ENCODE results near the gene NAXE.

NAXE gene

DNA sequence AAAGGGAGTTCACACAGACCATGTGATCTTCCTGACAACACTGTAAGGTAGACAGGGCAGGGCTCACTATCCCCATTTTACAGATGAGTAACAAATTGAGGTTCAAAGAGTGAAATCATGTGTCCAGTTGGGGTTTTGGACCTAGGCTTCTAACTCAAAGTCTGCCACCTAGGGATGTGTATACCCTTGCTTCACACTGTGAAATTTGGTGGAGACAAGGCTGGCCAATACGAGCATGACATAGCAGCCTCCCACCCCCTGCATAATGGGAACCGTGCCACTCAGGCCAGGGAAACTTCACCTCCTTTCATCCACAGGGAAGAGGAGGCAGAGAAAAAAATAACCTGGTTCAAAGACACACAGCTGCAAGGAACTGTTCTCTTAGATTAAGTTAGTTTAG, 26.1 kb upstream of the NAXE start:
- Histone ChIP-seq H3K27ac (ENCODE audit: low read depth in 2 of 2, low read length in 2 of 2) (no peak overlapping the region), H3K36me3 (ENCODE audit: control insufficient read depth in 2 of 2, insufficient read depth in 2 of 2, low read length in 2 of 2) (peaks cover 0 to 3% of the 10 kb centered on the region in 2 donors), H3K4me1 (ENCODE audit: control insufficient read depth in 2 of 2, insufficient read depth in 2 of 2, low read length in 2 of 2) (no peaks in the 10 kb centered on the region), H3K9me3 (ENCODE audit: control insufficient read depth in 2 of 2, low read length in 2 of 2) (no peaks in the 10 kb centered on the region), H3K27me3 (ENCODE audit: control insufficient read depth in 2 of 2, insufficient read depth in 2 of 2, low read length in 2 of 2) (no peaks in the 10 kb centered on the region), H3K4me3 (ENCODE audit: low read length in 2 of 2) (no peak overlapping the region), H3K9ac (ENCODE audit: low read depth in 1 of 2, low read length in 2 of 2) (no peak overlapping the region)

DNA sequence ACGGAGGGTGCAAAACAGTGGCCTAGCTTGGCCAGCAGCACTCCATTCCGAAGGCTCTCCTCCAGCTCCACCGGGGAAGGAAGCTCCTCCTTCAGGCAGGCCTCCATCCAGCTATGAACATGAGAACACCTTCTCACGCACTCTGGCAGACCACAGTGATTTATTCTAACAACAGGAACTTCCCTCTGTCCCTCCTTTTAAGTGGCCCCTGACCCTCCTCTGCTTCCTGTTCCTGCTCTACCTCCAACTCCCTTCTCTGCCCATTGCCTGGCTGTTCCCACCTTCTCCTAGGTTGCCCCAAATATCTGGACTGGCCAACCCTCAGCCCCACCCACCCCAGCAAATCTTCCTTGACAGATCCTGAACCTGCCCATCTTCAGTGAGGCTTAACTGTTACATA, 25.1 kb upstream of the NAXE start:
- Histone ChIP-seq H3K9me3 (ENCODE audit: control insufficient read depth in 2 of 2, low read length in 2 of 2) (no peaks in the 10 kb centered on the region), H3K27ac (ENCODE audit: low read depth in 2 of 2, low read length in 2 of 2) (no peak overlapping the region), H3K4me1 (ENCODE audit: control insufficient read depth in 2 of 2, insufficient read depth in 2 of 2, low read length in 2 of 2) (peaks cover 0 to 3% of the 10 kb centered on the region in 2 donors), H3K9ac (ENCODE audit: low read depth in 1 of 2, low read length in 2 of 2) (no peak overlapping the region), H3K4me3 (ENCODE audit: low read length in 2 of 2) (no peak overlapping the region), H3K27me3 (ENCODE audit: control insufficient read depth in 2 of 2, insufficient read depth in 2 of 2, low read length in 2 of 2) (no peaks in the 10 kb centered on the region), H3K36me3 (ENCODE audit: control insufficient read depth in 2 of 2, insufficient read depth in 2 of 2, low read length in 2 of 2) (peaks cover 0 to 3% of the 10 kb centered on the region in 2 donors)

DNA sequence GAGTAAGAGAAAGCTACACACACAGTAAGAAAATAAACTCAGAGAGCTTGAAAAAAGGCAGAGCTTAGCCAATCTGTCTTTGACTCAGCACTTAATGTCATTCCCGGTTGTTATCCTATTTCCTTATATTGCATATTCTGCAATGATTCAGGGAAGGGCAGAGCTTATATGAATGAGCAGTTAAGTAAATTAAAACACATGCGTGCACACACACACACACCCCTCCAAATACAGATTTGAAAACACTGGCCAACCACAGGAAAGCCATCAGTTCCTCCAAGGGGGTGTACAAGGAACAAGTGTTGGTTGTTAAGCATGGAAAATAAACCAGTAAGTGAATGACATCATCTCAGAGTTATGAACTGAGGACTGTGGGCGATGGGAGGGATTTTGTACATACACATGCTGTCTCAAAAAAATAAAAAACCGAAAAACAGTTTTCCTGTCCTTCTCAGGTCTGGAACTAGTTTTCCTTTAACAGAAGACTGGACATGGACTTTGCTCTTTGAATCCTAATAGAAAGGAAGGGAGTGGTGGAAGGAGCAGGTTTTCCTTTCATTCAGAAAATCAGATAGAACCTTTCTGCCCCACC, 20.2 kb upstream of the NAXE start:
- Histone ChIP-seq H3K36me3 (ENCODE audit: control insufficient read depth in 2 of 2, insufficient read depth in 2 of 2, low read length in 2 of 2) (no peaks in the 10 kb centered on the region), H3K9ac (ENCODE audit: low read depth in 1 of 2, low read length in 2 of 2) (peak overlapping the region; percentile 65 to 66), H3K9me3 (ENCODE audit: control insufficient read depth in 2 of 2, low read length in 2 of 2) (no peaks in the 10 kb centered on the region), H3K4me1 (ENCODE audit: control insufficient read depth in 2 of 2, insufficient read depth in 2 of 2, low read length in 2 of 2) (peaks cover 7 to 15% of the 10 kb centered on the region in 2 donors), H3K27ac (ENCODE audit: low read depth in 2 of 2, low read length in 2 of 2) (peak overlapping the region; percentile 86 to 95), H3K27me3 (ENCODE audit: control insufficient read depth in 2 of 2, insufficient read depth in 2 of 2, low read length in 2 of 2) (no peaks in the 10 kb centered on the region), H3K4me3 (ENCODE audit: low read length in 2 of 2) (peak overlapping the region; percentile 61 to 76)

DNA sequence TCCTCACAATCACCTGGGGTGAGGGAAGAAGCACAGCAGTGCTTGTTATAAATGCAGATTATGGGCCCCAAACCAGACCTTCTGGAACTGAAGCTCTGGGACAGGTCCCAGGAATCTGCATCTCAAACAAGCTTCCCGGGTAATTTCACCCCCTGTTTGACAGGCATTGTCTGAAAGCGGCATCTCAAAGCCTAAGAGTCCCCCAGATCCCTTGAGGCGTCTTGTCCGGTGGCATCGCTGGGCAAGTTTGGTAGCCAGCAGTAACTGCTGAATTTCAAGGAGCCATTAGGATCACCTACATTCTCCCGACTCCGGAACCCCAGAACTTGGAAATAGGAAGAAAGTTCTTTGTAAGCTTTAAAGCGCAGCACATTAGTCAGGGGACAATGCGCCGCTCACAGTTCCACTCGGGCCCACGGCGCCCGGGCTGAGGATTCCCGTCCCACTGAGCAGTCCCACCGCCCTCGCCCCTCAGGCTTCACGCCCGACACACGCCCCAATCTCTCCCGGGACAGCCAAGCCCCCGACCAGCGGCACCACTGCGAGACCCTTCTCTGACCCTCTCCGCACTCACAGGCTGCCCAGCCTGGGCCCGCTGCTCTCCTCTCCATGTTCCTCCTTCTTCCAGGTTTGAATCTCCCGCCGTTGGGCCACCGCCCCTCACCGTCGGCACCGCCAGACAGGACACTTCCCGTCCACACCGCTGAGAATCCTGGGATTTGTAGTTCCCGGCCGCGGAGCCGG, 19.5 kb upstream of the NAXE start, which contains the start of gene IQGAP3:
IQGAP3 (minus strand) TSS at position 647 of the 744 bp plus-strand sequence; CDS start at position 611, 36 bp downstream.
- no peaks in the 10 kb centered on the region for H3K36me3 ChIP-seq (ENCODE audit: control insufficient read depth in 2 of 2, insufficient read depth in 2 of 2, low read length in 2 of 2)
- peak within 1 kb of the TSS; percentile 65 to 66 for H3K9ac ChIP-seq (ENCODE audit: low read depth in 1 of 2, low read length in 2 of 2)
- H3K27ac ChIP-seq (ENCODE audit: low read depth in 2 of 2, low read length in 2 of 2) = peak within 1 kb of the TSS; percentile 86 to 95
- H3K27me3 ChIP-seq (ENCODE audit: control insufficient read depth in 2 of 2, insufficient read depth in 2 of 2, low read length in 2 of 2) = no peaks in the 10 kb centered on the region
- H3K4me3 ChIP-seq (ENCODE audit: low read length in 2 of 2) = peak within 1 kb of the TSS; percentile 61 to 76
- peaks cover 7 to 15% of the 10 kb centered on the region in 2 donors for H3K4me1 ChIP-seq (ENCODE audit: control insufficient read depth in 2 of 2, insufficient read depth in 2 of 2, low read length in 2 of 2)
- H3K9me3 ChIP-seq (ENCODE audit: control insufficient read depth in 2 of 2, low read length in 2 of 2) = no peaks in the 10 kb centered on the region

DNA sequence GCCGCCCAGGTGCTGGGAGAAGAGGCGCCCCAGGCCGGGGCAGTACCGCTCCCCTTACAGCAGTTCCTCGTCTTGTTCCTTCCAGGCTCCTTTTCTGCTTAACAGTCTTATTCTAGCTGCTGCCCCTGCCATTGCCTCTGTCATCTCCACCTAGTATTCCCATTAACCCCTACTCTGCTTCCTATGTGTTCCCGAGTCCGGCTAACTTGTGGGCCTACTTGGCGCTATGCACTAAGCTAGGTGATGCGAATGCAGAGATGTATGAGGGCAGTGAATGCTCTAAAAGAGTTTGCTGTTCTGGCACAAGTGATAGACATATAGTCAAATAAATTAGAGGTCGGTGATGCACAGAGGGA, 18.9 kb upstream of the NAXE start:
- Histone ChIP-seq H3K9me3 (ENCODE audit: control insufficient read depth in 2 of 2, low read length in 2 of 2) (no peaks in the 10 kb centered on the region), H3K4me3 (ENCODE audit: low read length in 2 of 2) (peak overlapping the region; percentile 61 to 76), H3K27ac (ENCODE audit: low read depth in 2 of 2, low read length in 2 of 2) (no peak overlapping the region), H3K9ac (ENCODE audit: low read depth in 1 of 2, low read length in 2 of 2) (peak overlapping the region in 1 of 2 donors; percentile 66), H3K4me1 (ENCODE audit: control insufficient read depth in 2 of 2, insufficient read depth in 2 of 2, low read length in 2 of 2) (peaks cover 7 to 15% of the 10 kb centered on the region in 2 donors), H3K36me3 (ENCODE audit: control insufficient read depth in 2 of 2, insufficient read depth in 2 of 2, low read length in 2 of 2) (no peaks in the 10 kb centered on the region), H3K27me3 (ENCODE audit: control insufficient read depth in 2 of 2, insufficient read depth in 2 of 2, low read length in 2 of 2) (no peaks in the 10 kb centered on the region)

DNA sequence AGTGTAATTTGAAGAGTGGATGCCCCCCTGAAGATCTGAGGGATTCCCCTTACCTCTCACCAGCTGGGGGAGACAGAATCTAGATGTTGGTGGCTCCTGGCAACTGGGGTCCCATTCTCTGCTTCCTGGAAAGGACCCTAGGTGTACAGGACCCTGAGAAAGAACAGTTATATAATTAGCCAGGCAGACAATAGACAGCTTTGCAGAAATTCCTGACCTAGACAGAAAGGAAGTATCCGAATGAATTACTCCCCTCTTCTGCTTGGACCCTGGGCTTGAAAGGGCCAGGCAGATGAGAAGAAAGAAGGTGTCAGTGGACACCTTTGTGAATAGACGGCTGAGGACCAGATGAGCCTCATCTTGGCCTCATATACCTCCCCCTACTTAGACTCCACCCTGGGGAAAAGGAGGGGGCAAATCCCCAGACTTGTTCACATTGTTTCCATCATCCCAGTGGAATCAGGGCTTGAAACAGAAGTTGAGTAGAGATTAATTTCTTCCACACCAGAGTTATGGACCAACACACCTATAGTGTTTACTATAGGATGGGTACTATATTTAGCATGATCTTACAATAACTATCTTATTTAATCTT, 17.4 kb upstream of the NAXE start:
- H3K4me1 ChIP-seq (ENCODE audit: control insufficient read depth in 2 of 2, insufficient read depth in 2 of 2, low read length in 2 of 2) = peaks cover 7 to 18% of the 10 kb centered on the region in 2 donors
- H3K27me3 ChIP-seq (ENCODE audit: control insufficient read depth in 2 of 2, insufficient read depth in 2 of 2, low read length in 2 of 2) = no peaks in the 10 kb centered on the region
- no peak overlapping the region for H3K9ac ChIP-seq (ENCODE audit: low read depth in 1 of 2, low read length in 2 of 2)
- no peak overlapping the region for H3K27ac ChIP-seq (ENCODE audit: low read depth in 2 of 2, low read length in 2 of 2)
- no peaks in the 10 kb centered on the region for H3K36me3 ChIP-seq (ENCODE audit: control insufficient read depth in 2 of 2, insufficient read depth in 2 of 2, low read length in 2 of 2)
- no peak overlapping the region for H3K4me3 ChIP-seq (ENCODE audit: low read length in 2 of 2)
- no peaks in the 10 kb centered on the region for H3K9me3 ChIP-seq (ENCODE audit: control insufficient read depth in 2 of 2, low read length in 2 of 2)

DNA sequence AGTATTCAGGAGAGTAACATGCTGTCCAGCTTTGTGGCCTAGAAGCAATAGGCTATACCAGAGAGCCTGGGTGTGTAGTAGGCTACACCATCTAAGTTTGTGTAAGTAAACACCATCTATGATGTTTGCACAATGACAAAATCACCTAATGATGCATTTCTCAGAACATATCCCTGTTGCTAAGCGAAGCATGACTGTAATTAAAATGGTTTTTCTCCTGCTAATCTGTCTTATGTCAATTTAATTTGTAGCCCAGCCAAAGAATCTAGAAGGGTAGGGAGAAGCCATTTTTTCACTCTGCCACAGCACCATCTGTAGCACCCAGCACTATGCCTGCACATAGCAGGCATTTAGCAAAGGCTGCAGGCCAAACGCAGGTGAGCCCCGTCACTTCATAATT, 14.0 kb upstream of the NAXE start:
- H3K9me3 ChIP-seq (ENCODE audit: control insufficient read depth in 2 of 2, low read length in 2 of 2) = no peaks in the 10 kb centered on the region
- no peaks in the 10 kb centered on the region for H3K27me3 ChIP-seq (ENCODE audit: control insufficient read depth in 2 of 2, insufficient read depth in 2 of 2, low read length in 2 of 2)
- no peaks in the 10 kb centered on the region for H3K36me3 ChIP-seq (ENCODE audit: control insufficient read depth in 2 of 2, insufficient read depth in 2 of 2, low read length in 2 of 2)
- H3K9ac ChIP-seq (ENCODE audit: low read depth in 1 of 2, low read length in 2 of 2) = no peak overlapping the region
- peak overlapping the region in 1 of 2 donors; percentile 67 for H3K27ac ChIP-seq (ENCODE audit: low read depth in 2 of 2, low read length in 2 of 2)
- H3K4me3 ChIP-seq (ENCODE audit: low read length in 2 of 2) = no peak overlapping the region
- H3K4me1 ChIP-seq (ENCODE audit: control insufficient read depth in 2 of 2, insufficient read depth in 2 of 2, low read length in 2 of 2) = peaks cover 0 to 6% of the 10 kb centered on the region in 2 donors

DNA sequence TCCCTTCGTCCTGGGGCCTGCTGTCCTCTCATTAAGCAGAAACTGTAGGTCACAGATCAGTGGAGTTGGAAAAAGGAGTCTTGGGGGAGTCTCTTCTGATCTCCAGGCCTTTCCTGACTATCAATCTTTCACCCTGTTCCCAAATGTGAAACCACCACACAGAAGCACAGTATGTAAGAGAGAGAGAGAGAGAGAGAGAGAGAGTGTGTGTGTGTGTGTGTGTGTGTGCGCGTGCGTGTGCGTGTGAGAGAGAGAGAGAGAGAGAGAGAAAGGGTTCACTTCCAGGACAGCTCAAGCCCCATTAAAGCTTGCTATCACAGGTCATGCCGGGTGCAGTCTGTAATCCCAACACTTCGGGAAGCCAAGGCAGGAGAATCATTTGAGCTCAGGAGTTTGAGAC, 13.5 kb upstream of the NAXE start:
- no peak overlapping the region for H3K4me3 ChIP-seq (ENCODE audit: low read length in 2 of 2)
- H3K9me3 ChIP-seq (ENCODE audit: control insufficient read depth in 2 of 2, low read length in 2 of 2) = no peaks in the 10 kb centered on the region
- no peak overlapping the region for H3K9ac ChIP-seq (ENCODE audit: low read depth in 1 of 2, low read length in 2 of 2)
- peak overlapping the region in 1 of 2 donors; percentile 67 for H3K27ac ChIP-seq (ENCODE audit: low read depth in 2 of 2, low read length in 2 of 2)
- H3K4me1 ChIP-seq (ENCODE audit: control insufficient read depth in 2 of 2, insufficient read depth in 2 of 2, low read length in 2 of 2) = peaks cover 0 to 3% of the 10 kb centered on the region in 2 donors
- H3K36me3 ChIP-seq (ENCODE audit: control insufficient read depth in 2 of 2, insufficient read depth in 2 of 2, low read length in 2 of 2) = no peaks in the 10 kb centered on the region
- H3K27me3 ChIP-seq (ENCODE audit: control insufficient read depth in 2 of 2, insufficient read depth in 2 of 2, low read length in 2 of 2) = no peaks in the 10 kb centered on the region

DNA sequence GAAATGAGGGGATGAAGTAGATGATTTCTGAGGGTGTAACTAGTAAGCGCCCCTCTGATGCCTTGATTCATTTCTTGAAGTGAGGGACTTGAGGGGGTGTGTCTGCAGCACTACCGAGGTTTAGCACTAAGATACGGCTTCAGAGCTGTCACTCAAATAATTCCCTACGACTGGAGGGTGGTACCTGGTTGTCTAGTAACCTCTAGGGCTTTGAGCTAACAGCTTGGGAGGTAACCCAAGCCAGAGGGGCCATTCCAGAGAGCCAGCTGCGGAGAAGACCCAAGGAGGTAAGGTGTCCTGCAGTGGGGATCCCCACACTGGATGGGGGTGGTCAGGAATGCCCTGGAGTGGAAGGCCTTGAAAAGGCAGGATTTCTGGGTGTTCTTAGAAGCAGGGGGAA, 12.1 kb upstream of the NAXE start, which contains the start of gene TTC24:
TTC24 (plus strand) TSS at position 252 of the 400 bp plus-strand sequence. CDS start 1,642 bp downstream, outside the sequence.
- Histone ChIP-seq H3K4me1 (ENCODE audit: control insufficient read depth in 2 of 2, insufficient read depth in 2 of 2, low read length in 2 of 2) (peaks cover 0 to 6% of the 10 kb centered on the region in 2 donors), H3K4me3 (ENCODE audit: low read length in 2 of 2) (no peak within 1 kb of the TSS), H3K27ac (ENCODE audit: low read depth in 2 of 2, low read length in 2 of 2) (no peak within 1 kb of the TSS), H3K9ac (ENCODE audit: low read depth in 1 of 2, low read length in 2 of 2) (no peak within 1 kb of the TSS), H3K36me3 (ENCODE audit: control insufficient read depth in 2 of 2, insufficient read depth in 2 of 2, low read length in 2 of 2) (no peaks in the 10 kb centered on the region), H3K9me3 (ENCODE audit: control insufficient read depth in 2 of 2, low read length in 2 of 2) (no peaks in the 10 kb centered on the region), H3K27me3 (ENCODE audit: control insufficient read depth in 2 of 2, insufficient read depth in 2 of 2, low read length in 2 of 2) (no peaks in the 10 kb centered on the region)

All from mucosa of rectum (tissue), 2 donors.